GM11168 (cell line): ENCODE data around the gene SMURF1.

Experiments used
- in situ Hi-C: fragments of 300-500 bp; cut with MboI; formaldehyde crosslinking; loops from one replicate; pipeline ENCODE4 v1.12.0; 2022; ENCODE audit warnings: low sequenced_read_pairs; ENCODE audit not compliant: unreplicated experiment

The SMURF1 gene

GRCh38 chr7:99034932-99035722 lies 108.8 kb downstream of the SMURF1 start:
- in situ Hi-C loops: no loop called here

- in situ Hi-C loops: no loop called here
Measured at GRCh38 chr7:99033765-99034164, 110.1 kb downstream of the SMURF1 start.

GRCh38 chr7:99032928-99033327 lies 111.0 kb downstream of the SMURF1 start:
- in situ Hi-C loops: no loop called here

- in situ Hi-C loops: no loop called here
Measured at GRCh38 chr7:99031496-99031895, 112.4 kb downstream of the SMURF1 start.

- in situ Hi-C loops: no loop called here
Measured at GRCh38 chr7:99030951-99031350, 113.0 kb downstream of the SMURF1 start.

GRCh38 chr7:99030457-99030856 lies 113.5 kb downstream of the SMURF1 start:
- in situ Hi-C loops: no loop called here

- in situ Hi-C loops: no loop called here
Measured at GRCh38 chr7:99029466-99030435, 114.2 kb downstream of the SMURF1 start.

GRCh38 chr7:99028261-99028973 lies 115.5 kb downstream of the SMURF1 start:
- in situ Hi-C loops: no loop called here

DNA sequence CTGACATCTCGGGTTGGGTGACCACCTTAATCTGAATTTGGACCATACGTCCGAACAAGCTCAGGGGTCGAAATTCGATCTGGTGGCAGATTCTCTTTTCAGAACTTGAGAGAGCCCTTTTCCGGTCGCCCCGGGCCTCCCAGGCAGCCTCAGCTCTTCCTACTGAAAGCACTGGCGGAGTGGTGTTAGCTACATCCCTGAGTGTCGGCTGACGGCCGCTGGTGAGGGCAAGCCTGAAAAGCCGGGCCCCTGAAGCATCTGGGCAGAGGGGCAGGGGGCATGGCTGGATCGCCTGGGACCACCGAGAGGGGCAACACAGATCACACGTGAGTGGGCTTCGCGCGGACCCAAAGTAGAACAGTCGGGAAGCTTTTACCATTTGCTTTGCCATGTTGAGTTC lies 116.1 kb downstream of the SMURF1 start:
- in situ Hi-C loops: no loop called here

- in situ Hi-C loops: no loop called here
Measured at GRCh38 chr7:99027241-99027640, 116.7 kb downstream of the SMURF1 start.

DNA sequence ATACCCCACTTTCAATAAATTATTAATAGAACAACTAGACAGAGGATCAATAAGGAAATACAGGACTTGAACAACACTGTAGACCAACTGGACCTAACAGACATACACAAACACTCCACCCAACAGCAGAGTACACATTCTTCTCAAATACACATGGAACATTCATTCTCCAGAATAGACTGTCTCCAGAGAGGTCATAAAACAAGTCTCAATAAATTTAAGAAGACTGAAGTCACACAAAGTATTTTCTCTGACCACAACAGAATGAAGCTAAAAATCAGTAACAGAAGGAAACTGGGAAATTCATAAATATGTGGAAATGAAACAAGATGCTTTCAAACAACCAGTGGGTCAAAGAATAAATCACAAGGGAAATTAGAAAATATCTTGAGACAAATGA lies 119.8 kb downstream of the SMURF1 start:
- in situ Hi-C loops: no loop called here

- in situ Hi-C loops: no loop called here
Measured at GRCh38 chr7:99021941-99022560, 121.9 kb downstream of the SMURF1 start.

DNA sequence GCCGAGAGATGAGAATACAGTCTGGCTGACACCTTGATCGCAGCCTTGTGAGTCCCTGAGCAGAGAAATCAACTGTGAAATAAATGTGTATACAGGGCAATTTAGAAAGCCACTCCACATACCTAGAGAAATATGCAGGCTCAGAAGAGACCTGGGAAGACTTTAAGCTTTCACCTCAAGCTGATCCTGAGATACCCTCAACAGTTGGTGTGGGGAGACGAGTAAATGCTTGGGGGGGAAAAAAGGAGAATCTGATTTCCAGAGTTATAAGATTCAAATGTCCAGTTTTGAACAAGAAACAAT lies 123.5 kb downstream of the SMURF1 start:
- in situ Hi-C loops: no loop called here

DNA sequence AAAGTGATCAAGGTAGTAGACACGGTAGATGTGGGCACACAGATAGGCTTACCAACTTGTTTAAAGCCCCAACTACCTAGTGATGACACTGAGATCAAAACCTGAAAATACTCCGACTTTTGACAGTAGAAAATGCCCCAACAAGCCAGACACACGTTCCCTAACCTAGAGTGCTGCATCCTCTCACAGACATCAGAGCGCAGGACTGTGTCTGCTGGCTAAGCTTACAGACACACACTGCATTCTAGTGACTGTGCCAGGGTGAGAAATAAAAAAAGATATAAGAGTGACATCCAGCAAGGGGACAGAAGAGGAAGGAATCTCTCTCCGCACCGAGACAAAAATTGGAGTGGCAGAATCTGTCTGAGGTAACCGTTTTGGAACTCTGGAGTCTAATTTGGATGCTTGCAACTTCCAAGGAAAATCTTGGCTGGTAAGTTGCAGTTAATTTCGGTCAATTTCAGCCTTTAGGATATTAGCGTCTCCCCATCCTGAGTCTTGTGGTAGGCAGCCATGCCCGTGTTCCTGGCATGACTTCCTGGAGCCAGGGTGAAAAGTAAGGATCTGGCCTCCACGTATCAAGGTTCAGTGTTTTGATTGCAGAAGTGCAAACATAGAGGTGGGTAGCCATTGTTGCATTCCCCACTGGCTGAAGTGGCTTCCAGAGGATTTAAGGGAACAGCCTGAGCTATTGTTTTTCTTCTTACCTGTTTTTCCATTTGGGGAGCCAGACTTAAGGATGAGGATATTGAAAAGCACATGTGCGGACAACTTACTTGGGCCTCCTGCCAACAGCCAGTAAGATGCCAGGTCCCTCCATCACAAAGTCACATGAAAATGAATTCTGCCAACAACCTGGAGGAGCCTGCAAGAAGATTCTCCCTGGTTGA lies 124.1 kb downstream of the SMURF1 start:
- in situ Hi-C loops: no loop called here

GRCh38 chr7:99016196-99016595 lies 127.7 kb downstream of the SMURF1 start:
- in situ Hi-C loops: no loop called here

DNA sequence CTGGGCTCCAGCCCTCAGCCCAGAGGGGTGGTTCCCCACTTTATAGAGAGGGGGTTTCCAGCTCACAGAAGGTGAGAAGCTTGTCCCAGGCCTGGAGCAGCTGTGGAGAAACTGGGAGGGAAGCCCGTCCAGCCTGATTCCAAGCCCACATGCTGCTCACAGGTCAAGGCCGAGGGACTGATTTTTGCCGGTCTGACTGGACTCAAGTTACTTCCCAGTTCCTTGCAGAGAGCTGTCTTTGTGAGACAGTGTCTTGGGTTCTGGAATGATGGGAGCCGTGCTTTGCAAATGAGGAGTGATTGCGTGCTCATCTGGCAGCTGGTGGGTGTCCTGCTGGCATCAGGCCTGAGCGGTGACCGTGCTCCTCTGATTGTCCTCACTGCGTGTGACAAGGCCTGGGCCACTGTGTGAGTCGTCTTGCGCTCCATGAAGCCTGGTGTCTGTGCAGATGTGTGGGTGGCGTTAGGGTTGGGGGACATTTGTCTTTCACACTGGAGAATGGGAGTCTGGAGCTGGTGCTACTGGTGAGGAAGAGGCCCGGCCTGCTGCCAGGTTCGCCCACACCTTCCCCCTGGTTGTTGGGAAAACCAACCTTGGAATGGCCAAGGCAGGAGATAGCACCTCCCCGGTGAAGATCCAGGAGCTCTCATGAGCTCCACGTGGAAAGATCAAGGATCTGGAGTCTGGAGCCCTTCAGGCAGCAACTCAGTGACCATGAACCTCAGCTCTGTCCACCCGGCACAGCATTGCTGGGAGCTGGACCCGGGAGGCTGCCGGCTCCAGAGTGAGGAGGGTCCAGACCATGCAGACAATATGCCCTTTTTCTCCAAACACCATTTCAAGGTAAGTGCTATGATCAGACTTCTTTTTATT lies 129.6 kb downstream of the SMURF1 start:
- in situ Hi-C loops: no loop called here

DNA sequence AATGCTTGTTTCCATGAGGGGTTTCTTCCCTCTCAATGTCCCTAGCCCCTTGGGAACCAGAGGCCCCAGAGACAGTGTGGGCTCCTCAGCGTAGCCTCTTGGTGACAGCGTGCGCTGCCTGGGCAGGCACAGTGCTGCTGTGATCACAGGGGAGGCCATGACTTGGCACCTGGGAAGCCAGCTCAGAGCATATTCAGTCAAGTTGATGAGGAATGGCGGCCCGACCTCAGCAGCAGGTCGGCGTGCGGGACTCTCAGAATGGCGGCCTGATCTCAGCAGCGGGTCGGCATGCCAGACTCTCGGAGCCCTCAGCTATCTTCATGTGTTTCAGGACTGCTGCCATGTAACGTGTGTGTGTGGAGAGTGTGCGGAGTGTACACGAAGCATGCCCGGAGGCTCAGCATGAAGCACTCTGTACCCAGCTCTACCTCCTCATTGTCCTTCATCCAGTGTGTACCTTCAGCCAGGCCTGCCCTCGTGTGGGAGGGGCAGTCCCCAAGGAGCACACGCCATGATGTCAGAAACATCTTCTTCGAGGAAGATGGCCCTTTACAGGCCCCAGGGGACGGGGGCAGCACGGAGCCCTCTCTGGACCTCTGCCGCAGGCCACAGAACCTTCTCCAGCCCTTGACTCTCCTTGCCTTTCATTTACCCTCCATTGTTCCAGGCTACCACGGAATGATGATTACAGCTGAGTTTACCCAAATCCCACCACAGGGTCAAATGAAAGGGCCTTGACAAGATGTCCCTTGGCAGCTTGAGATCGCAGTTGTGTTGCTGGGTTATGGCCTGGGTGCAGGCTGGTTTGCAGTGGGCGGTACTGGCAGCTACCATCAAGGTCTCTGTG lies 130.4 kb downstream of the SMURF1 start:
- in situ Hi-C loops: no loop called here

DNA sequence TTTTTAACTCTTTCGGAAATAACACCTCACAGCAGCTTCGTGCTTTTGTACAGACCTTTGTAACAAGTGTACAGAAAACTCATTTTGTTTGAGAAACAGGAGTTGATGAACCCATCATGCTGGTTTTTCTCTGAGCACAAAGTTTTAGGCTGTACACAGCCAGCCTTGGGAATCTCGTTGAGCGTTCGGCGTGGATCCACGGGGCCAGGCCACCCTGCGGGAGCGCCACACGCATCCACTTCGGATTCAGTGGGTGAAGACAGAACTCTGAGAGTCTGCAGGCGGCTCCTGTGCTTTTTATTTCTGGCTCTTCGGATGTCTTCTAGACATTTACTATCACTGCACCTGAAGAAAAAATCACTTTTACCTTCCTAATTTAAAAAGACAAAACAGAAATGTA lies 131.2 kb downstream of the SMURF1 start:
- in situ Hi-C loops: no loop called here
